Measurements from ENCODE around the gene GABRA4.
A peak's percentile ranks its signal among the peaks of the same experiment; 100 is the strongest.

GABRA4 gene
- total RNA-seq: 0 reads per million in 2 experiments

DNA sequence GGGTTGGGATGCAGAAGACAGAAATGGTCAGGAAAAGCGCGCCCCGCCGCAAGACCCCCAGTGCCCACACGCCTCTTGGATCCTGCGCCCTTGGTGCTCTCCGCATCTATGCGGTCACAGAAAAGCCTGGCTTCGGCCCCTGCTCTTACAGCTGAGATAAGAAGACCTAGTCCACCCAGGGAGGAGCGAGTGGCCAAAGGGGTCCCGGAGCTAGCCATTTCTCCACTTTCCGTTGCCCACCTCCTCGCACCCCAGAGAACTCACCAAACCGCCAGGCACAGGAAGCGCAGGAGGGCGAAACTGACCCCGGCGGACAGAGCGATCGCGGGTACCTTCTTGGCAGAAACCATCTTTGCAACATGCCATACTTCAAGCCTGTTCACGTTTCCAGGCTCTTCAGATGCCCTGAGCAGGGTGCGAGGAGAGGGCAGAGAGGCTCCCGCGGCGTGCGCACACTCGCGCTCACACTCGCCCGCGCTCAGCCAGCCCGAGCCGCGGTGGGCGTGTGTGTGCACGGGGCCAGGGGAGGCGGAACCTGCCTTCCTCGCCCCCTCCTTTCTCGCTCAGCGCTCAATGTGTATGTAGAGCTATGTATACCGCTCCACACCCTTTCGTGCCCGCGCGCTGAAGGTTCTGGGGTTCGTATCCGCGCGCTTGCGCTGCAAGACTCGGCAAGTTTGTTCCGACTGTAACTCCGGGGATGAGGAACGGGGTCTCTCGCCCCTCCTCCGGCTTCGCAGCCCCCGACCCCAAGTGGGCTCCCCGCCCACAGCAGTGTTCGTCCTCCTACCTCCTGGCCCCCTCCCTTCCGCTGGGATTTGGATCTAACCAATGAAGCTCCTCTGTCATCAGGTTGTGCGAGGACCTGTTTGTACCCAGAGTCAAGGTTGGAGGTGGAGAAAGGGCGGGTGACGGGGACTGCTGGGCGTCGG lies at the start of gene GABRA4:
Gene GABRA4, minus strand, starts transcription at position 507 of the 932 bp plus-strand sequence. Its CDS starts 157 bp downstream, at position 350.
- DNase-seq (ENCODE audit: low read depth): no peak

DNA sequence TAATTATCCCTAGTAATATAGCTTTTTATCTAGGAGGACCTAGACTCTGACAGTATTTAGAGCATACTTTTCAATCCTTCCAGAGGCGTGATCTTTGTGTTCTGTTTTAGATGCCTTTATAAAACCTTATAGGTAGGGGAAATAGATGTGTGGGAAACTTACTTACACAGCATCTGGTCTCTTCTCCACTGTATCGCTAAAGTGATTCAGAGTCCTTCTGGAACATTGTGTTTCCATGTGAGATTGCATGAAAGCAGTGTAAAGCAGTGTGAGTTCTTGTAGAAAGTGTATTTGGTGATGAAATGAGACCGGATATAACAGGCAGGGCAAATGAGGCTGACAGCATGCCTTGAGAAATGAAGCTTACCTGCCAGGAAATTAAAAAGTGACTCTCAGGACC lies 47.4 kb upstream of the GABRA4 start:
- no peak for DNase-seq (ENCODE audit: low read depth)

- no peak for DNase-seq (ENCODE audit: low read depth)
Measured at GRCh38 chr4:47038263-47038662, 44.9 kb upstream of the GABRA4 start.

DNA sequence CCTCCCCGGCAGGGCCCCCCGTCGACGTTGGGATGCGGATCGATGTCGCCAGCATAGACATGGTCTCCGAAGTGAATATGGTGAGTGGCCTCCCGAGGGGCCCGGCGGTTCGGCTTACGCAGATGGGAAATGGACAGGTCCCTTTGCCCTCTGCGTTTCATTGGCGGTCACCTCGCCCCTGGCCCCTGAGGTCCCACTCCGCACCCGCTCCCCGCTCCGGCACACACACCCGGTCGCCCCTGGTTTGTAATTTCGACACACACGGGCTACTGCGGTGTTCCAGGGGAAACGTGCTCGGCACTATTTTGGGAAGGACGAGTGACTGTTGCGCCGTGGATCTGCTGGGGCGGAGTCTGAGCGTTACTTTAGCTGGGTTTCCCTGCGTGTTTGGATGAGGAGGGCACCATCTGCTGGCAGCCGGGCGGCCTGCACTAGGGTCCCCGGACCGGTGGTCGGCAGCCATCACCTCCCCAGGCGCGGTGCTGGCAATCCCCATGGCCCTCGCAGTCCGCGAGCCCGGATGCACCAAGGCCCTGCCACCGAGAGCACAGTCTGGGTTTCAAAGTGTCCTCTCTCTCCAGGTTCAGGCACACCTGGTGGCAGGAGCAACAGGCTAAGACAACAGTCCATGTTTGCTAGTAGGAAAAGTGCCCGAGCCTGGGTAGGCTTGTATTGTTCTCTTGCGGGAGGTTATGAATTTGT lies 39.2 kb upstream of the GABRA4 start:
- DNase-seq (ENCODE audit: low read depth): peak; percentile 25

DNA sequence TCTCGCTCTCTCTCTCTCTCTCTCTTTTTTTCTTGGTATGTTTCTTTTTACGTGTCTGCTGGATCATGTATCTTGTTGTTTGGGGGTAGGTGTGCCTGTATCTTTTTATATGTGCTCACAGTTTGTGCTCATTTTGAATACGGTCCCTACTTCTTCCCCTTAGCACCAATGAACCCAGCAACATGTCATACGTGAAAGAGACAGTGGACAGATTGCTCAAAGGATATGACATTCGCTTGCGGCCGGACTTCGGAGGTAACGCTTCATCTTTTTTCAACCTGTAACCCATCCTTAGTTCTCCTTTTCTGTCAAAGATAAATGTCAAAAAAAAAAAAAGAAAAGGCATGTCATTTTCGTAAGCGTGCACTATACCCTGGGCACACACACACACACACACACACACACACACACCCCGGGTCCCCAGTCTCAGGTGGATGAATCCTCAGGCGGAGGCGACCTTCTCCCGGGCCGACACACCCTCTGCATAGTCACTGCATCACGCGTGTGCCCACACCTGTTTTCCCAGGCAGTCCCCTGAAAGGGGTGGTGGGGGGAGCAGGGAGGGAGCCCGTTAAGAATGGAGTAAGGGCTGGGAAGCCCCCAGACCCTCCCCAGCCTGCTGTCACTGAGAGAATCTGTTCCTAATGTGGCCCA lies 38.5 kb upstream of the GABRA4 start:
- DNase-seq (ENCODE audit: low read depth): no peak

- no peak for DNase-seq (ENCODE audit: low read depth)
Measured at GRCh38 chr4:47031011-47031678, 37.8 kb upstream of the GABRA4 start, which contains the start of gene GABRB1. Gene GABRB1, plus strand, starts transcription at chr4:47031567.

- DNase-seq (ENCODE audit: low read depth): no peak
Measured at GRCh38 chr4:47017494-47017893, 24.1 kb upstream of the GABRA4 start.

- DNase-seq (ENCODE audit: low read depth): no peak
Measured at GRCh38 chr4:47017081-47017480, 23.7 kb upstream of the GABRA4 start.

GRCh38 chr4:47013373-47013772 lies 20.0 kb upstream of the GABRA4 start:
- DNase-seq (ENCODE audit: low read depth): no peak

GRCh38 chr4:47012676-47013075 lies 19.3 kb upstream of the GABRA4 start:
- DNase-seq (ENCODE audit: low read depth): no peak

DNA sequence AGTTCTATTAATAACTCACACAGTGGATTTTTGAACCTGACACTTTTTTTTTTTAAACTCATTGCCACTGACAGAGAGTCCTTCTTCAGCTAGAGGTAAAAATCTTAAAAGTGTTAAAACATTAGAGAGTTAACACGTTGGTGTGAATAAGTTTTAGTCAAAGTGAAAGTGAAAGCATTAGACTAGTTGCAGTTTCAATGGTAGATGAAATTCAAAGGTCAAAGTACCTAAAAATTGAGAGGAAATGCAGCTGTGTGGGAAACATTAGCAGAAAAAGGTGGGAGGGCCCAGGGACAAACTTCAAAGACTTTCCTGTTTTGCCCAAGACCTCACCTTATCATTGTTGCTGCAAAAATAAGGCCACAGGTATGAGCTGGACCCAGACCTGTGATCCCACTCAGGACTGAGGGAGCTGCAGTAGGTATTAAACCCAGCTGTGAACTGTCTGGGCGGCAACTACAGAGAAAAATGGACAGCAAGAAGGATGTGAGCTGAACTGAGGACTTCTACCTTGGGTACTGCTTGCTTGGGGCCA lies 17.6 kb upstream of the GABRA4 start:
- DNase-seq (ENCODE audit: low read depth): no peak

GRCh38 chr4:47010347-47010911 lies 17.0 kb upstream of the GABRA4 start:
- no peak for DNase-seq (ENCODE audit: low read depth)

DNA sequence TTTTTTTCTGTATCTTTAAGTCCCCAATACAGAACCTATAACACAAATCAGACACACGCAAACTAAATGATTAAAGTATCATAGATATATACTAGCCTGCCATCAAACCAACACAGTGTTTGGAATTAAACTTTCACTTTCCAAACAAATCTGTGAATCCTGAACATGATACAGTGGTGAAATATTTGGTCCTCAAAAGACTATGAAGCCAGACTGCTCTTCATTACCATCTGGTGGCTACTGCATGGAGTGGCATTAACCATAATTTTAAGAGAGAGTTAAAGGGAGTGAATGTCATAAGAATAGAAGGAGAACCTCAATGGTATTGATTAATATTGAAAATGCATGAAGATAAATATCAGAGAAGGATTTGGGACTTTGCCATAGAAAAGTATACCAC lies 9.2 kb upstream of the GABRA4 start:
- no peak for DNase-seq (ENCODE audit: low read depth)

DNA sequence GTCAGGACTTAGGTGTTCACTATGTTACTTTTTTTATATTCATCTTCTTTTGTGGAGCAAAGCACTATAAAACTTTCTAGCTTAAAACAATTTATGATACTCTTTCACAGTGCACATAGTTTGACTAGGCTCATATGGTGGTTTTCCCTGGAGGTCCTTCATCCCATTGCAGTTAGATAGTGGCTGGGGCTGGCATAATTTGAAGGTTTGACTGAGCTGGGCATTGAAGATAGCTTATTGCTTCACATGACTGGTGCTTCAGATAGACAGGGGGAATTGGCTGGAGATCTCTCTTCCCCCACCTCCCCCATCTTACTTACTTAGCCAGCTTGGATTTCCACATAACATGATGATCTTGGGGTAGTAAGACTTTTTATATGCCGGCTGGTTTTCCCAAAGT lies 7.0 kb upstream of the GABRA4 start:
- no peak for DNase-seq (ENCODE audit: low read depth)

DNA sequence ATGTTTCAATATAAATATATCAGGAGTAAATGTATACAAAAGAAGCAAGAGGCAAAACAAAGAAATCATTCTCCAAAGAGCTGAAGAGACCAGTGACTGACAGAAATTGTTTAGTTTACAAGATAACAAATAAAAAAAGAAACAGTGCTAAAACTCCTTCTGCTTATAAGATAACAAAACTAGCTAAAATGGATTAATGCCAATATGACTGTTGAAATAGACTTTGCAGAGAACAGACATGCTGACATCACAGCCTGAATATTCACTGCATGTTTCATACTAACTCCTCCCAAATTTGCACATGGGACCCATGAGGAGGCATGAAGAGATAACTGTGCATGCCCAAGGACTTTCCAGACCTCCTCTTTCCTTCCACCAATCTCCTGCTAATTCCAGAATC lies 6.2 kb upstream of the GABRA4 start:
- DNase-seq (ENCODE audit: low read depth): no peak

- DNase-seq (ENCODE audit: low read depth): no peak
Measured at GRCh38 chr4:46994007-46994405, 625 bp upstream of the GABRA4 start.

DNA sequence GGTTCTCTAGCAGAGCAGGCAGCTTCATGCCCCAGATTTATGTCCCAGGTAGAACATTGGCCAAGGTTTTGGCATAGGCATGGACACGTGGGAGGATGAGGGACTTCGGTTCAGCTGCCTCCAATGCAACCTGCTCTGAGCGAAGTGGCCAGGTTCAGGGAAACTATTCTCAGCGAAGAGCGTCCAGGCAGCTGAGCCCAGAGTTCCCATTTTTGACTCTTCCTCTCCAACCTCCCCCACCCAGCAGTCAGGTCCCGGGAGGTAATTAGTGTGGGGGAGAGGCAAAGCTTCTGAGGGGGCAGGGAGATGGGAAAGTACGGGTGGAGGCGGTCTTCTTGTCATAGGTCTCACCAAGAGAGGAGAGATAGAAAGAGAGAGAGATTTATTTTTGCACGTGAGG lies 1.0 kb downstream of the GABRA4 start:
- no peak for DNase-seq (ENCODE audit: low read depth)

GRCh38 chr4:46986922-46987638 lies 6.3 kb downstream of the GABRA4 start:
- no peak for DNase-seq (ENCODE audit: low read depth)

DNA sequence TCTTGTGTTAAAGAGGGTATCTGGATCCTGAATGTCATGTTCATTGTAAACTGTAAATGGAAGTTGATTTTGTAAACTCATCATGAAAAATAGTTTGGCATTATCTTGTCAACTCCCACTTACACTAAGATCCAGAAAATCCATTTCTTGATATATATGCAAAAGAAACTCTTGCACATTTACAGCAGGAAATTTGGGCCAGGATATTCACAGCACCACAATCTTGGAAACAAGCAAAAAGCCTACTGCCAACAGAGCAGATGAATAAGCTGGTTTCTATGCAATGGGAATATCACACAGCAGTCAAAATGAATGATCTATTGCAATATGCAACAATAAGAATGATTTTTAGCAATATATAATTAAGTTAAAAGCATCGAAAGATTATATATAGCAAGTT lies 8.6 kb downstream of the GABRA4 start:
- DNase-seq (ENCODE audit: low read depth): no peak

- DNase-seq (ENCODE audit: low read depth): no peak
Measured at GRCh38 chr4:46980851-46981250, 12.5 kb downstream of the GABRA4 start.

GRCh38 chr4:46979726-46980125 lies 13.7 kb downstream of the GABRA4 start:
- DNase-seq (ENCODE audit: low read depth): no peak
